HEK293 (cell line): Measurements from ENCODE around the gene PPM1N.

Source experiments
- BCL6B ChIP-seq: fragments of 450-650 bp; formaldehyde crosslinking; IDR thresholded peaks from 2 replicates; pipeline ENCODE4 v1.5.1; 2017; ENCODE audit warnings: missing biosample characterization, missing genetic modification characterization
- GFI1B ChIP-seq: fragments of 450-650 bp; formaldehyde crosslinking; IDR thresholded peaks from 2 replicates; pipeline ENCODE4 v1.5.1; 2016; ENCODE audit warnings: missing biosample characterization, missing genetic modification characterization
- GLIS1 ChIP-seq: fragments of 450-650 bp; formaldehyde crosslinking; IDR thresholded peaks from 2 replicates; pipeline ENCODE4 v1.5.1; 2016; ENCODE audit warnings: missing biosample characterization, missing genetic modification characterization
- HIC1 ChIP-seq: fragments of 450-650 bp; formaldehyde crosslinking; IDR thresholded peaks from 2 replicates; pipeline ENCODE4 v1.5.1; 2016; ENCODE audit warnings: missing biosample characterization, missing genetic modification characterization
- MEIS1 ChIP-seq: sonication (generic); formaldehyde crosslinking; IDR thresholded peaks from 2 replicates; pipeline ENCODE4 v1.8.1; 2022; ENCODE audit warnings: missing genetic modification reagents, mild to moderate bottlenecking, borderline replicate concordance
- MZF1 ChIP-seq: fragments of 450-650 bp; formaldehyde crosslinking; IDR thresholded peaks from 2 replicates; pipeline ENCODE4 v1.5.1; 2017; ENCODE audit warnings: missing biosample characterization, missing genetic modification characterization, borderline replicate concordance
- PRDM10 ChIP-seq: fragments of 450-650 bp; formaldehyde crosslinking; IDR thresholded peaks from 2 replicates; pipeline ENCODE4 v1.5.1; 2016; ENCODE audit warnings: missing biosample characterization, missing genetic modification characterization
- SALL2 ChIP-seq: fragments of 450-650 bp; formaldehyde crosslinking; IDR thresholded peaks from 2 replicates; pipeline ENCODE4 v1.5.0; 2017; ENCODE audit warnings: missing biosample characterization, mild to moderate bottlenecking, missing genetic modification characterization, borderline replicate concordance
- SP3 ChIP-seq: fragments of 450-650 bp; formaldehyde crosslinking; IDR thresholded peaks from 2 replicates; pipeline ENCODE4 v1.5.1; 2016; ENCODE audit warnings: missing biosample characterization, missing genetic modification characterization
- YY1 ChIP-seq: fragments of 450-650 bp; formaldehyde crosslinking; IDR thresholded peaks from 2 replicates; pipeline ENCODE4 v1.5.1; 2018; ENCODE audit warnings: missing biosample characterization, missing genetic modification characterization
- YY2 ChIP-seq: fragments of 450-650 bp; formaldehyde crosslinking; IDR thresholded peaks from 2 replicates; pipeline ENCODE4 v1.5.1; 2016; ENCODE audit warnings: missing biosample characterization, missing genetic modification characterization
- ZBTB1 ChIP-seq: fragments of 450-650 bp; formaldehyde crosslinking; IDR thresholded peaks from 2 replicates; pipeline ENCODE4 v1.5.1; 2016; ENCODE audit warnings: missing biosample characterization, missing genetic modification characterization
- ZBTB17 ChIP-seq: fragments of 450-650 bp; formaldehyde crosslinking; IDR thresholded peaks from 2 replicates; pipeline ENCODE4 v1.5.1; 2016; ENCODE audit warnings: missing biosample characterization, missing genetic modification characterization
- ZFP41 ChIP-seq: fragments of 450-650 bp; formaldehyde crosslinking; IDR thresholded peaks from 2 replicates; pipeline ENCODE4 v1.5.1; 2016; ENCODE audit warnings: missing biosample characterization, missing genetic modification characterization, borderline replicate concordance
- ZFP69B ChIP-seq: fragments of 450-650 bp; formaldehyde crosslinking; IDR thresholded peaks from 2 replicates; pipeline ENCODE4 v1.5.1; 2016; ENCODE audit warnings: missing biosample characterization, missing genetic modification characterization
- ZNF138 ChIP-seq: fragments of 450-650 bp; formaldehyde crosslinking; IDR thresholded peaks from 2 replicates; pipeline ENCODE4 v1.5.1; 2016; ENCODE audit warnings: missing biosample characterization, missing genetic modification characterization, borderline replicate concordance
- ZNF184 ChIP-seq: fragments of 450-650 bp; IDR thresholded peaks from 2 replicates; pipeline ENCODE4 v1.5.1; 2018; ENCODE audit warnings: missing biosample characterization, mild to moderate bottlenecking, missing genetic modification characterization
- ZNF211 ChIP-seq: fragments of 450-650 bp; formaldehyde crosslinking; IDR thresholded peaks from 2 replicates; pipeline ENCODE4 v1.5.1; 2016; ENCODE audit warnings: low read depth, missing biosample characterization, missing genetic modification characterization
- ZNF280C ChIP-seq: fragments of 450-650 bp; formaldehyde crosslinking; IDR thresholded peaks from 2 replicates; pipeline ENCODE4 v1.5.1; 2016; ENCODE audit warnings: missing biosample characterization, missing genetic modification characterization
- ZNF362 ChIP-seq: fragments of 450-650 bp; formaldehyde crosslinking; IDR thresholded peaks from 2 replicates; pipeline ENCODE4 v1.5.1; 2016; ENCODE audit warnings: missing biosample characterization, missing genetic modification characterization
- ZNF394 ChIP-seq: fragments of 450-650 bp; formaldehyde crosslinking; IDR thresholded peaks from 2 replicates; pipeline ENCODE4 v1.5.1; 2016; ENCODE audit warnings: missing biosample characterization, missing genetic modification characterization, mild to moderate bottlenecking, moderate library complexity, borderline replicate concordance
- ZNF423 ChIP-seq: fragments of 450-650 bp; formaldehyde crosslinking; IDR thresholded peaks from 2 replicates; pipeline ENCODE4 v1.5.1; 2016; ENCODE audit warnings: missing biosample characterization, missing genetic modification characterization
- ZNF544 ChIP-seq: fragments of 450-650 bp; formaldehyde crosslinking; IDR thresholded peaks from 2 replicates; pipeline ENCODE4 v1.5.0; 2017; ENCODE audit warnings: missing biosample characterization, missing genetic modification characterization
- ZNF560 ChIP-seq: fragments of 450-650 bp; formaldehyde crosslinking; IDR thresholded peaks from 2 replicates; pipeline ENCODE4 v1.5.1; 2017; ENCODE audit warnings: missing biosample characterization, missing genetic modification characterization, borderline replicate concordance
- ZNF580 ChIP-seq: fragments of 450-650 bp; formaldehyde crosslinking; IDR thresholded peaks from 2 replicates; pipeline ENCODE4 v1.5.1; 2016; ENCODE audit warnings: missing biosample characterization, missing genetic modification characterization
- ZSCAN16 ChIP-seq: fragments of 450-650 bp; formaldehyde crosslinking; IDR thresholded peaks from 2 replicates; pipeline ENCODE4 v1.5.1; 2016; ENCODE audit warnings: missing biosample characterization, missing genetic modification characterization

Gene PPM1N

GRCh38 chr19:45469132-45469944, 28.9 kb upstream of the PPM1N start (continued):
- no peak for TF ChIP-seq SALL2 (tag by site-specific recombination)
- no peak for TF ChIP-seq ZNF560 (tag by site-specific recombination)
- no peak for TF ChIP-seq ZNF394
- no peak for TF ChIP-seq ZSCAN16
- no peak for TF ChIP-seq ZNF423 (tag by site-specific recombination)
- no peak for TF ChIP-seq ZNF211 (tag by site-specific recombination)
- peak; percentile 47; the same call in 1 of the 2 replicates for TF ChIP-seq PRDM10 (tag by site-specific recombination)
- no peak for TF ChIP-seq ZNF362 (tag by site-specific recombination)
- no peak for TF ChIP-seq YY1 (tag by site-specific recombination)
- TF ChIP-seq ZFP41 (tag by site-specific recombination), result no peak
- TF ChIP-seq SP3 (tag by site-specific recombination), result peak; percentile 69; the same call in 1 of the 2 replicates
- no peak for TF ChIP-seq MZF1 (tag by site-specific recombination)
- no peak for TF ChIP-seq GFI1B
- TF ChIP-seq GLIS1 (tag by site-specific recombination), result peak; percentile 47
- no peak for TF ChIP-seq YY2 (tag by site-specific recombination)
- peak; percentile 2; the same call in 1 of the 2 replicates for TF ChIP-seq ZNF580
- TF ChIP-seq ZNF544 (tag by site-specific recombination), result no peak
- TF ChIP-seq ZNF138, result no peak
- no peak for TF ChIP-seq ZNF184 (tag by site-specific recombination)
- TF ChIP-seq HIC1 (tag by site-specific recombination), result no peak
- no peak for TF ChIP-seq ZBTB17 (tag by site-specific recombination)
- TF ChIP-seq ZNF280C (tag by site-specific recombination), result no peak
- no peak for TF ChIP-seq MEIS1 (CRISPR knock-in tag)
- TF ChIP-seq ZBTB1 (tag by site-specific recombination), result peak; percentile 51; the same call in 1 of the 2 replicates
- TF ChIP-seq BCL6B (tag by site-specific recombination), result no peak
- TF ChIP-seq ZFP69B, result no peak
